Raji (cell line): Measurements from ENCODE around the gene DLGAP1.

Experiments used
- POLR2A ChIP-seq: IDR thresholded peaks from 2 replicates; pipeline ENCODE4 v1.6.1; 2011; ENCODE audit warnings: low read depth, low read length, control low read depth; ENCODE audit not compliant: insufficient read depth

Gene DLGAP1

DNA sequence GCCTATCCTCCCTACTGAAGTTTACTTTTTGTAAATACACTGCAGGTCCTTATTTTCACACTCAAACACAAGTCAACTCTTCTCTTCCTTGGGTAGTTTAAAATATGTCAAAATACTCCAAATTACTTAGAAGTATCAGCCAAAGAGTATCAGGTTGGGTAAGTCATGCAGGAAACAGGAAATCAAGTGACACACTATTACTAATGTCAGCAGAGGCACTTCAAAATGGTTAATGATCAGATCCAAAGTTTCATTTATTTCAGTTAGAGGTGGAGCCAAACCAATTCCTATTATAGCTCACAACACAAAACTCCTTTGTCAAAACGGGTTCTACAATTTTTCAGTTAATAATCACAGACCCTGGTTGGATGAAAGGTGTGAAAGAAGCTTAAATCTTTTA is 54.2 kb downstream of the DLGAP1 start:
- no peak for TF ChIP-seq POLR2A

DNA sequence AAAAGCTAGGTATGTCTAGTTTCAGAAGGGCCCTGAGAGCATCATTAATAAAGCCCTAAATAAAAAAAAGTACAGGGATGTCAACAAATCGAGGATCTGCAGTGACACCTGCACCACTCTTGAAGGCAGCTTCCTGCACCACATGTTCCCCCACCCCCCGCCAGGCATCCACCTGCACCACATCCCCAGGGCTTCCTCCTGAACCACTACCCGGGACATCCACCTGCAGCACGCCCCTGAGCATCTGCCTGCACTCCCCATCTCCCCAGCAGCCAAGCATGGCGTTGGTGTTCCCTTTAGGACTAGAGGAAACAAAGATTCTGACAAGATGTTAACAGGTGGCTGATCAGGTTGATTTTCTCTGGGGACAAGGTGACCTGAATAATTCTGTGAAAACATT is 55.2 kb downstream of the DLGAP1 start:
- no peak for TF ChIP-seq POLR2A

DNA sequence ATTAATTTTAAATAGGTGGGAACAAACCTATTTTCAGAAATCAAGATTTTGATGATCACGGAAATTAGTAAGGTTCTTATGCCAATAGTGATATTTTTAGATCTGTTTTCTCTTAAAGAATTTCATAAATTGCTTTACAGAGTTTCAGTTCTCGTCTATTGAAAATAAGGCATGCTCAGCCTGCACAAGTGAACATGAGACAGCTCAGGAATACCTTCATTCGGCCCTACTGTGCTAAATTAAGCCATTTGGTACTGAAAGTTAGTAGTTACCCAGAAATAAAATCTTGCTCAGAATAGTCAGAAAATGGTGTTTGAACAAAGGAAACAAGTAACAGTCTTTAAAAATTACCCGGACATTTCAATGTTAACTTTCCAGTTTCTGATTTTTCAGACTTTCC is 60.4 kb downstream of the DLGAP1 start:
- no peak for TF ChIP-seq POLR2A

DNA sequence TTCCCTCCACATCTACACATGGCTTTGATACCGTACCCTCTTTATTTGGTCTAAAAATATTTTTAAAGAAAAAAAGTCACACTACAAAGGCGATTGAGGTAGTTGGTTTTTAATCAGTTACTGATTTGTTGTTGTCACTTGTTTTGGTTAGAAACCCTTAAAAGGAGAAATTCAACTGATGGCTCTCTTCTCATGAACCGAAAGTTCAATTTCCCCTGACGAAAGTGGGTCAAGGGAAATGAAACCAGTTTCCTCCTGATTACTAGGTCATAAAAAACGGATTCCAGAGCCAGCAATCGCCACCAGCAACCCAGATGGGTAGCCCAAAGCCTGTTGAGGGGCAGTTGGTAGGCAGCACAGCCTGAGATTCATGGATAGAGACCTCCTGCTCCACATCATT is 63.2 kb downstream of the DLGAP1 start:
- TF ChIP-seq POLR2A = no peak

DNA sequence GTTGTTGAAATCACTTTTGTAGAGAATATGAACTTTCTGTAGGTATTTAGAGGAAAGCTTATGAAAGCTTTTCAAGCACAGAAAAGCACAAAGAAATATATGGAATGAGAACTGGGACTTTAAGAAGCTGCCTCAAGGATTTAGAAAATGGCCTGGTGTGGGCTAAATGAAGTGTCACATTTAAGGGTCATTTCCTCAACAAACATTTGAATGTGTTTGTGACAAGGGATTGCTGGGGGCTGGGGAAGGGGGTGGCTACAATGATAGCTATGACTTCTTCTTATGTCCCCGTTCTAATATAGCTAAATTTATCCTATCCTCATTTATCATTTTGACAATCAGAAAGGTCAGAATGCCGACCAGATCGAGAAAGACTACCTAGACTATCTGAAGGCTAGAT is 69.2 kb downstream of the DLGAP1 start:
- TF ChIP-seq POLR2A = no peak

DNA sequence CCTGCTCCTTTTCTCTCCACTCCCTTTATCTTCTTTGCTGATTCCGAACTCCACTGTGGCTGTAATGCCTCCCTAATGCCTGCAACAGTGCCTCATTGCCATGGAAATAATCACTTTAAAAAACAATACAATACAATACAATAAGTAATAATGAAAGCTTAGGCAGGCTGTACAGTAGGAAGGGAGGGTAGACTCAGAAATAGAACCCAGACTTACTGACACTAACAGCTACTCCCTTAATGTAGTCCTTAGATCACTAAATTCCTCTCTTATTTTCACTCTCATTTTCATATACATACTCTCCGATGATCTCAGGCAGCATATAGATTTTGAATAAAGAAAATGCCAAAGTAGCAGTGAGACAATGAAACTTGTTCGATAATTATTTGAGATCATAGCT is 70.2 kb downstream of the DLGAP1 start:
- no peak for TF ChIP-seq POLR2A

DNA sequence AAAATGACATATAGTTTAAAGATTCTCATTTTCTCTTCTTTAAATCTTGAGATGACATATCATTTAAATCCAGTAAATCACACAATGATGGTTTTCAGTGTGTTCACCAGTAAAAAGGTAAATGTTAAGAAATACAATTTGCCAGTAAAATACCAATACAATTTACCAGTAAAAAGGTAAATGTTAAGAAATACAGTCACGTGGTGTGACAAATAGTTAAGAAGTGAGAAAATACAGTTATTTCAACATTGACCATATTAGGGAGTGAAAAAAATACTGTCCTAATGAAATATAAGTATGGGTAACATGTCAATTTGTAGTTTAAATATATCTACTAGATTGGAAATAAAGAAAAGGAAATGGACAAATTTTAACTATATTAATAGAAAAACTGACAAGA is 80.5 kb downstream of the DLGAP1 start:
- TF ChIP-seq POLR2A = no peak

DNA sequence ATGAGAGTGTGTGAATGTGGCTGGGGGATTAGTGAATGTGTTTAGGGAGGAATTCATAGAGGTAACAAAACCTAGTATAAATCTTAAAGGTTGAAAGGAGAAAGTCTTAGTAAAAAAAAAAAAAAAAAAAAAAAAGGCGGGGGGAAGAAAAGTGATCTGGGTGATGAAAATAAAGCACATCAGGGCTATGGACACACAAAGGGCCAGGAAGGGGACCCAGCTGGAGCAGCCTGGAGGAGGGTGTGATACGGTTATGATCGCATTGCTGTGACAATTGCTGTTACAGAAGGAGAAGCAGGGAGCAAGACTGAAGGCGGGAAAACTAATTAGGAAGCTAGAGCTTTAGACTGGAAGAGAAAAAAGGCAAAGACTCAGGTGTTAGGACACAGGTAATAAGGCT is 85.4 kb downstream of the DLGAP1 start:
- TF ChIP-seq POLR2A = no peak

DNA sequence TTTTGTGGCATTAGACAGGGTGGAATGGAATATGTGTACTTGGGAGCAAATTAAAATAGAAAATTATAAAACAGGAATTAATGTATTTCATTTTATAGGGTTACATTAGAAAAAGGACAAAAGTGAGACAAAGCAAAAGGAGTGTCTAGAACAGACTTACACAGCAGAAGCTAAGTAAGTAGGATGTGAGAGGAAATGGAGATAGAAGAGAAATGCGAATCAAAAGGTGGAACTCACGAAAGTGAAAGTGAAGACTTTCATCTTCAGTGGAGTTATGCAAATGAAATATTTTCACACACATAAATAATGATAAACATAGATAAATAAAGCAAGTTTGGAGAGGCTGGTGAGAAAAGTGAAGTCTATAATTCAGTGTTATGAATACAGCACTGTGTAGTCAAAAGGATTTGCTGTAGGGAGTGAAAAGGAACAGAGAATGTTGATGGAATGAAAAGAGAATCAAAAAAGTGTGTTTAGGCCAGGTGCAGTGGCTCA is 94.8 kb downstream of the DLGAP1 start:
- TF ChIP-seq POLR2A = no peak

DNA sequence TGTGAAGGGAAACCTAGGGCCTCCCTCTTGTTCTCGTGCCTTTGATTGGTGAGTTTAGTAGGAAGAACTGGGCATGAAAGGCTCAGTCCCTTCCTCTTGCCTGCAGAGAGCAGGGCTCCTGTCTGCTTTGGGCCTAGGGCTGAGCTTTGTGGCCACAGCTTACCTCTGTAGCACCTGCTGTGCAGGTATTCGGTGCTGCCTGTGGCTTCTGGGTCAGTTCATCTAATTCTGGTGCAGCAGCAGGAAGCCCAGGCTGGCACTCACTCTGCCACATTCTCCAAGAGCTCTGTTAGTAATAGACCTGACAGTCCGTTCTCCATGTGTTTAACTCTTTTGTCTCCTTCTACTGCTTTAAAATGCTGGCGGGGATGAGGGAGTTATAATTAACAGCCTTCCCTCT is 96.5 kb downstream of the DLGAP1 start:
- no peak for TF ChIP-seq POLR2A

DNA sequence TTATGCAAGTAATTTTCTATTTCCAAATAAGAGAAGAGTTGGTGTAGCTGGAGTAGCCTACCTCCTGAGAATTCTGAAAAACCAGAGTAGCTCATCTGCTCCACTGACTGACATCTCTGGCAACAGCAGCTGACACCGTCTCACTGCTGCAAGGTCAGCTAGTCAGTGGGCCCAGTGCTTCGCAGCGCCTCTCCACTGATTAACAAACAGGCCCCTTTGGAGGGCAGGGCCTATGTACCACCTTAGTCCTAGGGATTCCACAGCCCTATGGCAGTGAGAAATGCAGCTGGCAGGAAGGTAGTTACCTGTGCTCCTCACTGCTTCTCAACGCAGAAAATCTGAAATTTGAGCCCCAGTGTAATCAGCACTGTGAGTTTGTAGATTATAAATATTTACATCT is 97.5 kb downstream of the DLGAP1 start:
- no peak for TF ChIP-seq POLR2A

DNA sequence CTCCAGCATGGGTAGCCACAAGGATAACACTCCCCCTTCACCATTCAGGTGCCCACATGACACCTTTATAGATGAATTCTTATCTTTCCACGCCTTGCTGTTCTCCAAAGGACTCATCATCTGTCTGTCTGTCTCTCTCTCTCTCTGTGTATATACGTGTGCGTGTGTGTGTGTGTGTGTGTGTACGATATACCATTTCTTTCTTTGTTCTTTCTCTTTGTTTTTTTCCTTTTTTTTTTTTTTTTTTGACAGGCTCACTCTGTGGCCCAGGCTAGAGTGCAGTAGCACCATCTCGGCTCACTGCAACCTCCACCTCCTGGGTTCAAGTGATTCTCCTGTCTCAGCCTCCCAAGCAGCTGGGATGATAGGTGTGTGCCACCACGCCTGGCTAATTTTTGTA is 98.2 kb downstream of the DLGAP1 start:
- TF ChIP-seq POLR2A = no peak

DNA sequence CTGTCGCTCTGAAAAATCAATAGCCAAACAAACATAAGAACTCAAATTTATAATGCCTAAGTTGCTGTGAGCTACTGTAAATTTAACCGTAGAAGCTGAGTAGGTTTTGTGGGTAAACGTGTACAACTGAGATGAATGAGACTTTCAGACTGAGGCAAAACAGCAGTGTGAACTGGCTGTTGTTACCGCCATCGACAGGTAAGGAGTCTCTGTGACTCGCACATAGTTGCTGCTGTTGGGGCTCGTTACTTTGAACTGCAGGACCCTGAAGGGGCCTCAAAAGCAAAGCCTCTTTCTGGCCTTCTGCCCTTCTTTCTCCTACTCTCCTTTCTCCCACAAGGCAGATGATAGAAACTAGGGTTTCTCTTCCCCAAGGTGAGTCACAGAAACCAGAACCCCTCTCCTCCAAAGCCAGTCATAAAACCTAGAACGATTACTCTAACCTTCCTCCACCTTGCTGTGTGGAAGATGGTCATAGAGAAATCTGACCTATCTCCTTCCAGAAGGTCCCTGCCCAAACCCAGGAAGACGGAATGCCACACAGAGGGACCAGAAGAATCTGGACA is 101.2 kb downstream of the DLGAP1 start:
- TF ChIP-seq POLR2A = no peak

DNA sequence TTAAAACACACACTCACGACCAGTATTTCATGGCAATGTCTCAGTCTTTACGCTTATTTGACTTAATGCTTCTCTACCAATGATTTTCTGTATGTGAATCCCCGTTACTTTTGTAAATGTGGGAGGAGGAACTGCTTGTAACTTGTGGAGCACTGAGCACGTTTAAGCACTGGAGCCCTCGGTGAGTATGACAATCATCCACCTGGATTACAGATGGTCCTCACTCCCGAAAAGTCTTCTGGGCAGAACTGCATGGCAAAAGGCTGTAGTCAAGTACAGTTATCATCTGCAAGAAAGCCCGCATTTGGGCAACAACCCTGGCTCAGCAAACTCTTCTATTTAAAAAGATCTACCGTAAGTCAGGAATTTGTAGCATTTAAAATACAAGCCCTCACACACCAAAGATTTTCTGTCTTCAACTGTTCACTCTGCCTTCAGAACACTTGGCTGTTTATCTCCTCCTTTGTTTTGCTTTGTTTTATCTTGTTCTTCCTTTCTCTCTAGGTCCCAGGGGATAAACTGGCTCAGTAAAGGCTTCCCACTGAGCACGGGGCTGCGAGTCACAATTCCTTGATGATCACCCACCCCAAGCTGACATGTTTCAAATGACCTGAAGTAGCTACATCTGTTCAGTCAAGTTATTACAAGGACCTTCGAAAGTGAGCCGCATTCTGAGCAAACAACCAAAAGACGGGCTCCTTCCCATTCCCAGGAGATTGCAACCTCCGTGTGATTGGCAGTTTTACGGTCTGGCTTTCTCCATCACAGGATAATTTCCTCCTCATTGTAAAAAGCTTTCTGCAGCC is 102.2 kb downstream of the DLGAP1 start:
- no peak for TF ChIP-seq POLR2A

DNA sequence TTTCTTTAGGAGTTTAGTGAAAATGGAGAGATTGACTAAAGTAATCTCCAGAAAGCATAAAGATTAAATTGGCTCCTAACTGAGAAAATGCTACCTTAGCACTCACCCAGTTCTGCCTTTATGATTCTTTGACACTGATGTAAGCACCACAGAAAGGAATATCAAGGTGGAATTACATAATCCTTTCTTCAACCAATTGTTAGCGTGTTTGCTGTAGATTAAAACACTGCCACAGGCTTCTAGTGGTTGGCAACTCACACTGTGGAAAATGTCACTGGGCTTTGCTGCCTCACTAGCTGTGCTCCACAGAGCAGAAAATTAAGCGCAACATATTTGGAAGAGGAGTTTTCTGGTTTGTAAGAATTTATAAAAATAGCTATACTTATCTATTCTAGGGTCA is 104.1 kb downstream of the DLGAP1 start:
- TF ChIP-seq POLR2A = no peak

DNA sequence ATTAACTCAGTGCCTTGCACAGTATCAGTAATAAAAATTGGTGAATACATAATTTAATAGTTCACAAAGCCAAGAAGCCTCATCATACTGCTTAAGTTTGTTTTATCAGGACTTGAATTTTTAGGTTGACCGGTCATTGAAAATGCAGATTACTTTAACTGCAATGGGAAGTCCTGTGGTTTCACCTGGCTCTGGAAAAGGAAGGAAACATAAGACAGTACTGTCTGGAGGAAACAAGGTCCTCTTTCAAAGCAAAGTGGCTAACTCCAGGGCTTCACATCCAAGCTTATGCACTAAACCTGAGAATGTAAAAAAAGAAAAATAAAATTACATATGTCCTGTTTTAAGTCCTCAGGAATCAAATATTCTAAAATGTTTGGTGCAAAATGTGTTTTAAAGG is 119.7 kb downstream of the DLGAP1 start:
- no peak for TF ChIP-seq POLR2A

DNA sequence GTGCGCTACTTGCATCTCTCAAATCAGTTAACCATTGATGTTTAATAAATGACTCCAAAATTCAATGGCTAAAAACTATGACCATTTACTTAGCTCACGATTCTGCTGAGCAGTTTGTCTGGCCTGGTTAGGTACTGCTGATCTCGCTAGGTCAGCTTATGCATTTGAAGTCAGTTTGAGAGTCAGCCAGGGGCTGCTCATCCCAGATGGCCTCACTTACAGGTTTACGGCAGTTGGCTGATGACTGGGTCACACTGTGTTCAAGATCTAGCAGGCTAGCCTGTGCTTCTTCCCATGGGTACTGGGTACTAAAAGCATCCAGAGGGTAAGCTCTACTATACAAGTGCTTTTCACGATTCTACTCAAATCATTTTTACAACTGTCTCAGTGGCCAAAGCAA is 122.1 kb downstream of the DLGAP1 start:
- TF ChIP-seq POLR2A = no peak
